Memory B cell (primary cell): ENCODE results near the gene EIF4H.
"Not testable (repeated sequence)": the region's sequence is repeated elsewhere in the genome, so short reads cannot be mapped to it uniquely, and the experiment has no call there.

Experiments used
- ATAC-seq: fragments of 150-1000 bp; cut with Tn5 transposase; 2 replicates; pipeline ENCODE4 v1.10.0; 2021; ENCODE audit warnings: low read depth, mild to moderate bottlenecking, moderate library complexity
- DNase-seq, 2 donors: peaks; one replicate each; pipeline ENCODE4 v3.0.0; 2022; ENCODE audit warnings: low spot score in 2 of 2
- H3K27ac Mint-ChIP-seq: one replicate; pipeline ENCODE4 v1.8.0; 2022; ENCODE audit warnings: mild to moderate bottlenecking, moderate library complexity, mixed read lengths
- H3K27me3 Mint-ChIP-seq: one replicate; pipeline ENCODE4 v1.8.0; 2022; ENCODE audit warnings: mixed read lengths
- H3K36me3 Mint-ChIP-seq: one replicate; pipeline ENCODE4 v1.8.0; 2022; ENCODE audit warnings: mild to moderate bottlenecking, mixed read lengths
- H3K4me1 Mint-ChIP-seq: one replicate; pipeline ENCODE4 v1.8.0; 2022; ENCODE audit warnings: mixed read lengths
- H3K4me3 Mint-ChIP-seq: one replicate; pipeline ENCODE4 v1.8.0; 2022; ENCODE audit warnings: mild to moderate bottlenecking, moderate library complexity, mixed read lengths
- H3K9me3 Mint-ChIP-seq: one replicate; pipeline ENCODE4 v1.8.0; 2022; ENCODE audit warnings: mixed read lengths

Gene EIF4H

DNA sequence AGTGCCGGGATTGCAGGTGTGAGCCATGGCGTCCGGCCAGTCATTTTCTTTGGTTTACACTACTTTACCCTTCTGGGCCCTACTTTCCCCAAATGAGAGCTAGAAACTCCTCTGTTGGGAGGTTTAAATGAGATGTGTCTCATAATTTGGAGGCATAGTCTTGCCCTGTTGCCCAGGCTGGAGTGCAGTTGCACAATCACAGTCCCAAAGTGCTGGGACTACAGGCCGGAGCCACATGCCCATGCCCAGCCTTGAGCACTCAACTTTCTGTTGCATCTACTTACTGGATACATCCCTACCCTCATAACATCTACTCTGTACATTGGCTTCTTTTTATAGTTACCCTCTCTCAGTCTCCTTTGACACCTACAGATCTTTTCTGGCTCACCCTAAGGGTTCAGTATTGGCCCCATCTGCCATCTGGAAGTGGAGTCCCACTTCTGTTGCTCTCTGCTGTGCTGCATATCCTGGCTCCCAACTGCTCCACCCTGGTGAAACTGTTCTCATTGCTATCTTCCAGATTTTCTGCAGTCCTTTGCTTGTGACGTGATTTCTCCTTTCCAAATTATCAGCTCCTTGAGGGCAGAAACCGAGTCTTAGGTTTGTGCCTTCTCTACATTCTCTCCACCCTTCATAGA lies 8.4 kb downstream of the EIF4H start:
- peak overlapping the region; percentile 84 for H3K27ac Mint-ChIP-seq
- H3K9me3 Mint-ChIP-seq: no peaks in the 10 kb centered on the region
- no peak for ATAC-seq
- no peak for DNase-seq
- no peaks in the 10 kb centered on the region for H3K27me3 Mint-ChIP-seq
- H3K36me3 Mint-ChIP-seq: peaks cover 22% of the 10 kb centered on the region
- H3K4me1 Mint-ChIP-seq: peaks cover 62% of the 10 kb centered on the region
- peak overlapping the region; percentile 16 for H3K4me3 Mint-ChIP-seq

DNA sequence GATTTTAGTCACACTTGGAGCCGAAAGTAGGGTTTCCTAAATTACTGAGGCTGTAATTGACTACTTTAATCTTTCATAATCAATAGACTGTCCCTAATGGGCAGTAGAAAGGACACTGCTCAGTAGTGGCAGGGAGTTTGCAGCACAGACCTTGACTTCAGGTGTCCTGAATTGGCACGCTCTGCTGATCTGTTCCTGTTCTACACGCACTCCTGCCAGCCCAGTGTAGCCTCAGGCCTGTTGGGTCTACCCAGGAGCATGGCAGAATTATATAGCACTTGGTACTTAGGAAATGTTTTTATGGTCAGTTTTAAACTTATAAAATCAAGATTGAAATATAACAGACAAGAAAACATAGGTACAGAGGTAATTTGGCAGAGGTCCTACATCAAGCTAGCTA lies 9.0 kb downstream of the EIF4H start:
- peak overlapping the region; percentile 84 for H3K27ac Mint-ChIP-seq
- no peaks in the 10 kb centered on the region for H3K9me3 Mint-ChIP-seq
- DNase-seq: no peak
- H3K4me3 Mint-ChIP-seq: peak overlapping the region; percentile 14
- H3K27me3 Mint-ChIP-seq: no peaks in the 10 kb centered on the region
- H3K36me3 Mint-ChIP-seq: peaks cover 28% of the 10 kb centered on the region
- no peak for ATAC-seq
- H3K4me1 Mint-ChIP-seq: peaks cover 61% of the 10 kb centered on the region

DNA sequence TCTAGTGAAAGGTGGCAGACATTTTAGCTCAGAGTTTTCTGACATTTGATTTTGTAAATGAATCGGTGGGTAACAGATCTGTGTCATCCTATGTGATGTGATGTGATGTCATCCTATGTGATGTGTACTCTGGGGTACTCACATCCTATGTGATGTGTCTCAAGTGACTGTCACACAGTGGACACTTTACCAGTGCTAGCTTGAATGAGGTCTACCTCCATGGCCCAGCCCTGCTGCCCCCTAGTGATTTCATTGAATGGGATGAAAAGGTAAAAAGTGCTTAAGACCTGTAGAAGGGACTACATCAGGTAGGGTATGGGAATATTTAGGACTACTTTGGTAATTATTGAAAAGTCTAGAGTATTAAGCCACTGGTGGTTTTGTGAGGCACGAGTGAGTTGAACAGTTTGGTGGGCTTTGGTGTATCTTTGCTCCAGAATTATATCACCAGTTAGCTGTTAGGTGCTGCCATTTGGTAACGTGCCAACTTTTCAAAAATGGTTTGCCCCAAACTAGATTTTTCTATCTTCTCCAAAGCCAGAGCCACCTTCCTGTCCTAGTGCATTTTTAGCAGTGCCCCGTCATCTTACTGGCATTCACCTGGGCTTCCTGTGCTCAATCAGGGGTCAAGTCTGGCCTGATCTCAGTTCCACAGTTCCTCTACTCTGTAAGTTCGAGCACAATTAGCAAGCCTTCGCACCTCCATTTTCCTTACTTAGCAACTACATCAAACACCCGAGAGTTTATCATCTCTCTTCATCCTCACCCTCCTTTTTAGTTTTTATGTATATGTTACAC lies 9.7 kb downstream of the EIF4H start:
- ATAC-seq (peak; percentile 64), DNase-seq (no peak)
- Mint-ChIP-seq H3K9me3 (no peaks in the 10 kb centered on the region), H3K27me3 (no peaks in the 10 kb centered on the region), H3K27ac (peak overlapping the region; percentile 84), H3K4me3 (no peak overlapping the region), H3K36me3 (peaks cover 30% of the 10 kb centered on the region), H3K4me1 (peaks cover 57% of the 10 kb centered on the region)

DNA sequence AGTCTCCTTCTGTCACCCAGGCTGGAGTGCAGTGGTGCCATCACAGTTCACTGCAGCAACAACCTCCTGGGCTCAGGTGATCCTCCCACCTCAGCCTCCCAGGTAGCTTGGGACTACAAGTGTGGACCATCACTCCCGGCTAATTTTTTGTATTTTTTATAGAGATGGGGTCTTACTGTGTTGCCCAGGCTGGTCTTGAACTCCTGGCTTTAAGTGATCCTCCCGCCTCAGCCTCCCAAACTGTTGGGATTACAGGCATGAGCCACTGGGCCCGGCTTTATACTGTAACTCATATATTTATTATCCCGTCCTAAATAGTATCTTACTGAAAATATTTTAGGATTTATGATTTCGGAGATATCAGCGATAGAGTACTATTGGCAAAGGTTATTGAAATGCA lies 10.9 kb downstream of the EIF4H start:
- no peak overlapping the region for H3K4me3 Mint-ChIP-seq

DNA sequence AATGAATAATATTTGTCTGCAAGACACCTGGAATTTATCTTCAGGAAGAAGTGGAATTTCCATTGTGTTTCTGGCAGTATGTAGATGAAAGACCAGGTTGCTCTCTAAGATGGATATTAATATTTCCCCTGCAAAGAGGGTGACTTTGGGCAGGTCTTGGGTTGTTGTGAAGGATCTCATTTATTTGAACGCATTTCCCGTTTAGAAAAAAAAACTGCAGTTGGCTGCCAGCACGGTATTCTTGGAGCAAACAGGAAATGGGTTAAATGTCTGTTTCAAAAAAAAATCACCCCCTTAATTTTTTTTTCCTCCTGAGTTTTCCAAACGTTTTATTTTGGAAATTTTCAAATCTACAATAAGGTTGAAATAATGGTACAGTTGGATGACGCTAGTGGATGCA lies 11.5 kb downstream of the EIF4H start:
- peak overlapping the region; percentile 84 for H3K27ac Mint-ChIP-seq
- no peaks in the 10 kb centered on the region for H3K9me3 Mint-ChIP-seq
- peaks cover 48% of the 10 kb centered on the region for H3K4me1 Mint-ChIP-seq

More for the DNA sequence above, 10.9 kb downstream of the EIF4H start:
- no peak for DNase-seq
- Mint-ChIP-seq H3K9me3 (no peaks in the 10 kb centered on the region), H3K27me3 (no peaks in the 10 kb centered on the region), H3K27ac (peak overlapping the region; percentile 84), H3K4me1 (peaks cover 52% of the 10 kb centered on the region), H3K36me3 (peaks cover 33% of the 10 kb centered on the region)
- ATAC-seq: no peak

DNA sequence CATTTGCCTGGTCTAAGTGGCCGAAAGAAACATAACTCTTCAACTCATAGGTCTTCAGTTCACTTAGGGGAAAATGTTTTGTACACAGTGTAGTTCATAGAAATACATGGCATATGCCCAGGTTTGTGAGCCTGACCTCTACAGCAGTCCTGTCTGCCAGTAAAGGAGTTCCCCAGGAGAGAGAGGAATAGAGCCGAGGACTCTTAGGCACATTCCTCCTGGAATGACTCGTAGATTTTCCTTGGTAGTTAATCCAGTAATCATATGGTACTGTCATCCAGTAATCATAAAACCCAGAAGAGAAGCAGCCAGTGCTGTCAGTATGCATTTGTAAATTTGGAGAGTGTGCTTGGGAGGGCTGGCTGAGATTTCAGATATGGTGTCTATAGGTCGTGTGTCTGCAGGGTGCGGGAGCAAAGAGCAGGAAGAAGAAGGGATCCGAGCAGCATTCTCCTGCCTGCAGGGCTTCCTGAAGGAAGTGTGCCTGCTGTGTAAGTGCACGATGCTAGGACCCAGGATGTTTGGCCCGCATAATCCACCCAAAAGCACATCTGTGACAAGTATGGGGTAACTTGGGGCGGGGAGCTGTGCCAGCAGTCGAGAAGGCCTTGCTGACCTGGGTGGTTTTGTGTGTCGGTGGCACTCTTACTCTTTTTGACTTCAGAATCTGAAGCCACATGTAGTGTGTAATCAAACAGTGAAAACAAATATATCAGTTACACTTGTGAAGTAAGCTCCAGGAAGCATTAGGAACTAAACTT lies 13.9 kb downstream of the EIF4H start:
- ATAC-seq (no peak), DNase-seq (no peak)
- Mint-ChIP-seq H3K27me3 (no peaks in the 10 kb centered on the region), H3K27ac (no peak overlapping the region), H3K4me1 (peaks cover 29% of the 10 kb centered on the region), H3K4me3 (no peak overlapping the region), H3K36me3 (peaks cover 28% of the 10 kb centered on the region), H3K9me3 (no peaks in the 10 kb centered on the region)

More for the DNA sequence above, 11.5 kb downstream of the EIF4H start:
- Mint-ChIP-seq H3K4me3 (no peak overlapping the region), H3K36me3 (peaks cover 34% of the 10 kb centered on the region), H3K27me3 (no peaks in the 10 kb centered on the region)
- DNase-seq (no peak), ATAC-seq (no peak)

DNA sequence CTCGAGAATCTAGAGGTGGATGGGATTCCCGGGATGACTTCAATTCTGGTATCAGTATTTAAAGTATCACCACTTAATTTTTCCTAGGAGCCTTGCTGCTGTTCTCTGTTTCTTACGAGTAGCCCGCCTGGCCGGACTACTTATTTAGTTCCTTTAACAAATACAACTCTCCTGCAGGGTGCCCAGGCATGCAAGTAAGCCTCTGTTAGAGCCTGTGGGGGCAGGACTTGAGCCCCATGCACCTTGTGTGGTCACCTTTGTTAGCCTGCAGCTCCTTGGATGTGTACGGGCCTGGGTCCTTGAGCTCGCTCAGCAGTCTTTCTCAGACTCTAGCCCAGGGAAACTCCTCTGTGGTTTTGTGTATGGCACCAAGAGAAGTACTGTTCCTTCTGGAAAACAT lies 16.1 kb downstream of the EIF4H start:
- no peak for ATAC-seq
- Mint-ChIP-seq H3K27ac (no peak overlapping the region), H3K4me1 (peaks cover 14% of the 10 kb centered on the region), H3K36me3 (peaks cover 36% of the 10 kb centered on the region), H3K27me3 (no peaks in the 10 kb centered on the region), H3K9me3 (no peaks in the 10 kb centered on the region), H3K4me3 (no peak overlapping the region)
- no peak for DNase-seq

DNA sequence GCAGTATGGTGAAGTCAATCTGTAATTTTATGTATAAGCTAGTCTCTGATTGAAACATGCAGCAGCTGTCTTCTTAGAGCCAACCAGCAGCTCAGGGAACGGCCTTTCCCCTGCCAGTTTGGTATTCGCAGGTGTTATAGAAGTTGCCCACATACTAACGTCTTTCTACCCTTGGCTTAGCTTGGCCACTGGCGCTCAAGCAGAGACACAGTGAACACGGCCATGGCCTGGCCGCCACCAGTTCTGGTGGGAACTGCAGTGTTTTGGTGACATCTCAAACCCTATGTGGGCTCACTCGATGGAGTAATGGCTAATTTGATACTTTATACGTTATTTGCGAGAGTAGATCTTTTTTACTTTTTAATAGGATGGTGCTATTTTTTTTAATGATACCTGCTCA lies 17.1 kb downstream of the EIF4H start:
- H3K4me1 Mint-ChIP-seq: peaks cover 14% of the 10 kb centered on the region
- peaks cover 39% of the 10 kb centered on the region for H3K36me3 Mint-ChIP-seq
- no peak overlapping the region for H3K4me3 Mint-ChIP-seq
- no peak for ATAC-seq
- H3K27me3 Mint-ChIP-seq: no peaks in the 10 kb centered on the region
- H3K27ac Mint-ChIP-seq: no peak overlapping the region
- no peaks in the 10 kb centered on the region for H3K9me3 Mint-ChIP-seq
- DNase-seq: no peak

DNA sequence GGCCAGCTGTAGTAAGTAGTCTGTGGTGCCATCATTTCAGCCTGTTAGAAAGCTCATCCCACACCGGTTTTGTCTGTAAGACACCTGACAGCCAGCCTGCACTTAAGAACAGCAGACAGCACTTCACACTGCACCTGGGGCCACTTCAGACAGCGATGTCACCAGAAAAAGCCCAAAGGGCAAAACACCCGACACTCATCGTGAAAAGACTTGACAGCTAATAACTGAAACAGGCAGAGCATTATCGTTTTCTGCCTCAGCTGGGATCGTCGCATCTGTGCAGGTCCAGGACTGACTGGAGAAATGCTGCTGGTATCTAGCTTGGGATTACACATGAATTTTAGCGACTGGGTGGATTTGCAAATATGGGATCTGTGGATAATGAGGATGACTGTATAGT lies 18.9 kb downstream of the EIF4H start:
- DNase-seq (no peak), ATAC-seq (no peak)
- peaks cover 1% of the 10 kb centered on the region for H3K4me1 Mint-ChIP-seq
- peak overlapping the region; percentile 77 for H3K27ac Mint-ChIP-seq
- no peak overlapping the region for H3K4me3 Mint-ChIP-seq
- H3K36me3 Mint-ChIP-seq: peaks cover 27% of the 10 kb centered on the region
- no peaks in the 10 kb centered on the region for H3K27me3 Mint-ChIP-seq
- H3K9me3 Mint-ChIP-seq: no peaks in the 10 kb centered on the region

DNA sequence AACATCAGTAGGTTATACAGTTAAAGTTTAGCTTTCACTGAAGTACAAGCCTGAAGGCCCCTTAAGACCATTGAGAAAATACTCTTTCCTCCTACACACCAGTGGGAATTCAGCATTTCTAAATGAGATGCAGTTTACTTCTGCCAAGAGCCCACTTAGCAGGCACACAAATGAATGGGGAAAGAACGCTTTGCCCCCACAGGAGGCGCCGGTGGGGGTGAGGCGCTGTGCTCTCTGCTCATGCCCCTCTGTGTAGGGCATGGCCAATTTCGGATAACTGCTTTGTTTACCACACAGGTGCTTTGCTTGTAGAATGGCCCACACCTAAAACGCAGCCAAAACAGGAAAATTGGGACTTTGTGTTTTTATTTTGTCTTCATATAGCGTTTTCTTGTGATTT lies 19.8 kb downstream of the EIF4H start:
- Mint-ChIP-seq H3K4me1 (no peaks in the 10 kb centered on the region), H3K4me3 (no peak overlapping the region), H3K27ac (peak overlapping the region; percentile 77), H3K36me3 (peaks cover 21% of the 10 kb centered on the region), H3K27me3 (no peaks in the 10 kb centered on the region), H3K9me3 (no peaks in the 10 kb centered on the region)
- ATAC-seq (no peak), DNase-seq (no peak)

DNA sequence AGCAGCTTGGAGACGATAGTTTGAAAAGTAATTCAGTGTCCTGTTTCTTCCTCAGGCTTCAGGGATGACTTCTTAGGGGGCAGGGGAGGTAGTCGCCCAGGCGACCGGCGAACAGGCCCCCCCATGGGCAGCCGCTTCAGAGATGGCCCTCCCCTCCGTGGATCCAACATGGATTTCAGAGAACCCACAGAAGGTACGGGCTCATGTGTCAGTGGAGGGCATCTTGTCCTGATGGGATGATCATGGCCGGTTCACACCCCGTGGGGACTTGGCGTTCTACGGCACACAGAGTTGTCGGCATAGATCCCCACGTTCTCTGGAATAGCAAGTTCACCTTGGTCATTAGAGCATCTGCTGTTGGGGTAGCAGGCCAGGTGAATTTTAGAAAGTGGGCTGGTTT lies 20.5 kb downstream of the EIF4H start:
- Mint-ChIP-seq H3K27ac (peak overlapping the region; percentile 50), H3K27me3 (no peaks in the 10 kb centered on the region), H3K4me1 (no peaks in the 10 kb centered on the region), H3K4me3 (no peak overlapping the region), H3K36me3 (peaks cover 18% of the 10 kb centered on the region), H3K9me3 (no peaks in the 10 kb centered on the region)
- ATAC-seq: no peak
- DNase-seq: no peak

DNA sequence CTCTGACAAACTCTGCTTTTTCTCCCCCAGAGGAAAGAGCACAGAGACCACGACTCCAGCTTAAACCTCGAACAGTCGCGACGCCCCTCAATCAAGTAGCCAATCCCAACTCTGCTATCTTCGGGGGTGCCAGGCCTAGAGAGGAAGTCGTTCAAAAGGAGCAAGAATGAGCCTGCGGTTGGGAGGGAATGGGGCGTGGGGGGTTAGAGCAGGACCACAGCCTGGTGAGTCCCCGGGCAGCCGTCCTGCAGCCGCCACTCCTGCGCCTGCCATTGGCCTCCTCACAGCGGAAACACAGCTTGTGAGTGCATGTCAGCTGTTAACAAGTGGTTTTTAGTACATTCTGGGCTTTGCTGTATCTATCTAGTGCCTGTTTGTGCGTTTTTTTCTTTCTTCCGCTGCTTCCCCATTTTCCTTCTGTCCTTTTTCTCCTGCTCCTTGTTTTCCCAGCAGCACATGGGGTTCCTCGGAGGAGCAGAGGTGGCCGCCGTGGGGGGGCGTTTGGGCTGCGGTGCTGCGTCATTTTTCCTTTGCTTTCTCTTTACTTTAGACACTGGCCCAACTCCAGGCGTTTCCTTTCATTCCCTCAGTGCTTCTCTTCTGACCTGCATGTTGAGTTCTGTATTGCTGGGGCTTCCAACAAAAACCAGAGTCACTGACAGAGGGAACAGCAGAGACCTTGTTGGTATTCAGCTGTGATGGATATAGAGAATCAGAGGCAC lies 21.1 kb downstream of the EIF4H start:
- H3K27ac Mint-ChIP-seq: peak overlapping the region; percentile 50
- H3K4me3 Mint-ChIP-seq, DNase-seq, ATAC-seq, H3K9me3 Mint-ChIP-seq, H3K27me3 Mint-ChIP-seq, H3K4me1 Mint-ChIP-seq: not testable (repeated sequence)
- H3K36me3 Mint-ChIP-seq: peaks cover 14% of the 10 kb centered on the region

DNA sequence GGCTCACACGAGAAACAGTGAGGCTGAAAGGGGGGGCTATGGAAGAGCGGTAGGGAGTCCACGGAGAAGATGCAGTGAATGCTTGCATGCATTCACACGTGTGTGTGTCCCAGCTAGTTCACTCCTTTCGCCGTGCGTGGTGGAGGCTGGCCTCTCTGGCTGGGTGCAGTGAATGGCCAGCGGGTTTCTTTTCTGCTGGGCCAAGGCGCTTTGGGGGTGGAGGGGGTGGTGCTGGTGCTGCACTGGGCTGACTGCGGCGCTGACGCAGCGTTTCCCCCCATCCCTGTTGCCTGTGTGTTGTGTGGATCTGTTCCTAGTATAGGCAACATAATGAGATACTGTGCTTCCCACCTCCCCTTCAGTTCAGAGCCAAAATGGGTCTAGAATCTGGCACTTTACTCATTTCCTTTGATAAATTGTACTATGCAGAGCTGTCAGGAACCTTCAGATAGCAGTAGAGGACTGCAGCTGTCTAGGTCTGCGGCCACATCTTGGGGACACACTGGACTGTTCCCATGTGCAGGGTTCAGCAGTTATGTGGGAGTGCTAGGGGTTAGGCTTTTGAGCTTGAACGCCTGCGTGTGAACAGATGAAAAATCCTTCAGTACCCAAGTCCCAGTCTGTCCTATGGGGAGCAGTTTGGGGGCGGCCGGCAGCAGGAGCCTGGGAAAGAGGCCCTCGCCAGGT lies 22.0 kb downstream of the EIF4H start:
- ATAC-seq: peak; percentile 10
- not testable (repeated sequence) for H3K27me3 Mint-ChIP-seq, DNase-seq, H3K4me3 Mint-ChIP-seq, H3K9me3 Mint-ChIP-seq, H3K4me1 Mint-ChIP-seq
- H3K27ac Mint-ChIP-seq: peak overlapping the region; percentile 50
- H3K36me3 Mint-ChIP-seq: peaks cover 14% of the 10 kb centered on the region
